ENCODE data around the gene ITGA11.

Gene ITGA11

DNA sequence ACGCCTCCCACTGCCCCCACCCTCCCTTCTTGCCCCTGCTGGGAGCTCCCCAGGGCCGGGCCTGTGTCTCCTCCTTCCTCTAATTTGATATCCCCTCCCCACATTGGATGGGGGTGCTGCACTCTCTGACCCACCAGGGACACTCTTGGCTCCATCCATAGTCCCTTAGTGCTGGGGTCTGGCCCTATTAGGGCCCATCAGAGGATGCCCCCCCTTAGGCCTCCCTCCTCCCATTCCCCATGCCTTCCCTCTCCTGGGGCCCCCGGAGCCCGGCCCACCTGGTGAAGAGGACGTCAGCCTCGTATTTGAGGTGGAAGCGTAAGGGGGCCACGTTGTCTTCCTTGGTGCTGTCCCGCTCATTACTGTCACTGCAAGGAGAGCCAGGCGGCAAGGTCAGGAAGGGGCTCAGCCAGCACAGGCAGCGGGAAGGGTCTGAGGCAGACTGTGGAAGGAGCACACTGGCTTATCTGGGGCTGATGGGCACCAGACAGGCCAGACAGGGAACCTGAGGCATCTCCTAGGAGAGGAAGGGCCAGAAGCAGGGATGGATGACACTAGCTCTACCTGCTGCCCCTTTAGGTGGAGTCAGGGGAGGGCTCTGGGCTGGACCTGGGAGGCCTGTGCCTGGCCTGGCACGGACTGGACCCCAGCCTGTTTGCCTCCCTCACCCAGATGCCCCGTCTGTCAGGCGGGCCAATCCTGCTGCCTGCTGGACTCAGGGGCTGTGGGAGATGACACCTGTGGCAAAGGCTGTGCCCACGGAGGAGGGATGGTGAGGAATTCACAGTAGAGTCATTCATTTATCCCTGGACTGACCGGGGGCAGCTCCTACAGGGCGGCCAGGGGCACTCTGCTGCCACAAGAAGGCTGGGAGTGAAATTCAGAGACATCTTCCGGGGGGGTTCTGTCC, 118.2 kb downstream of the ITGA11 start:
- in situ Hi-C loops (cut with HindIII; ENCODE audit: low sequenced_read_pairs) = no loop called here

DNA sequence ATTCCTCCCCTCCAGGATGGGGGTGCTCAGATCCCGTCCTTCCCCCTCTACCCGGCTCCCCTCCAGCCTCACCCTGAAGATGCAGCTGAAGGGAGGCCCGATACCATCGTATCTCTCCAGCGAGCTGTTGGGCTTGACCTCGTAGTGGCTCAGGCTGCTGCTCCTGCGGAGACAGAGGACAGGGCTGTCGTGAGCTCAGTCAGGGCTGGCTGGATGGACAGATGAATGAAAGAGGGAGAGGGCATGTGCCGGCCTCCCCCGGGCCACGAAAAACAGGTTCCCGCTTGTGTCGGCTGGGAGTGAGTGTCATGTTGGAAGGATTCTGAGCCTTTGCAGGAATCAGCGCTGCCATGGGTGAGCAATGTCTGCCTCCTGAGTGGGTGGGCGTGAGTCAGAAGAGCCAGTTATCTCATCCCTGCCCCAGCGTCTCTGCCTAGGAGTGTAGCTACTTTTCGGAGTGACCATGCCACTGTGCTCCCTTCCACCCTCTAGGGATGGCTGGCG, 119.2 kb downstream of the ITGA11 start:
- in situ Hi-C loops (cut with HindIII; ENCODE audit: low sequenced_read_pairs) = no loop called here

DNA sequence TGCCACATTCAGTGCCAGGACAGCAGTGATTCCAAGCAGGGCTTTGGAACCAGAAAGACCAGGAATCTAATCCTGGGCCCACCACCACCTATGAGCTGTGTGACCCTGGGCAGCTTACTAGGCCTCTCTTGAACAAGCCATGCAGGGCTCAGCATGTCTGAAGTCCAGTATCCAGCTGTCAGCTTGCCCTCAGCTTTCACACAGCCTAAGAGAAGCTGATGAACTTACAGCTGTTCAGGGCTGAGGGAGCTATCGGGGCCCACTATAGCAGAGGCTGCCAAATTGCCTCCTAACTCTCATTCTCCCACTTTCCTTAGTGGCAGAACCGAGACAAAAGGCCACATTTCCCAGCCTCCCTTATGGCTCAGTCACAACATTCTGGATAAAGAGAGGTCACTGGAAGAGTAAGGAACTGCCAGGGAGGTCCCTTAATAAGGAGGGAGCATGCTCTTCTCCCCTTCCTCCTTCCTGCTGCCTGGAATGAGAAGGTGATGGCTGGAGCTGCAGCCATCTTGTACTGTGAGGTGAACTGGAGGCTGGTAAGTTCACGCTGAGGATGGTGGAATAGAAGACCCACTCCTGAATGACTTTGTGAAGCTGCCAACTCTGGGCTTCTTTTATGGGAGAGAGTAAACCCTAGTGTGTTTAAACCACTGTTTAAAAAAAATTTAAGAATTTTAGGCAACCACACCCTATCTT, 120.0 kb downstream of the ITGA11 start:
- in situ Hi-C loops (cut with HindIII; ENCODE audit: low sequenced_read_pairs) = no loop called here

DNA sequence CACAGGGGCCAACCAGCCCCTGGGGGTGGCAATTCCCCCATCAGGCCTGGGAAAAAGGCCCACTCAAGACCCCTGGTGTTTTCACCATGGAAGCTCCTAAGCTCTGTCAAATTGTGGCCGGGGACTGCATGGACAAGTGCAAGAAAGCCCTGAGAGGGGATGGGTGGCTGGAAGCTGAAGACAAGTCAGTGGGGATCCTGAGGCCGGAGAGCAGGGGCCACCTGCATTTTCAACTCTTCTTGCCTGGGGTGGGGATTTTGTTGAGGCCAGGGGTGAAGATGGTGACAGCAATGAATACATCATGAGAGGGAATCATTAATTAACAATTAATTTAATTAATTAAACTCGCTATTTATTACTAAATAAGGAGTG, 120.5 kb downstream of the ITGA11 start:
- in situ Hi-C loops (cut with HindIII; ENCODE audit: low sequenced_read_pairs) = no loop called here

DNA sequence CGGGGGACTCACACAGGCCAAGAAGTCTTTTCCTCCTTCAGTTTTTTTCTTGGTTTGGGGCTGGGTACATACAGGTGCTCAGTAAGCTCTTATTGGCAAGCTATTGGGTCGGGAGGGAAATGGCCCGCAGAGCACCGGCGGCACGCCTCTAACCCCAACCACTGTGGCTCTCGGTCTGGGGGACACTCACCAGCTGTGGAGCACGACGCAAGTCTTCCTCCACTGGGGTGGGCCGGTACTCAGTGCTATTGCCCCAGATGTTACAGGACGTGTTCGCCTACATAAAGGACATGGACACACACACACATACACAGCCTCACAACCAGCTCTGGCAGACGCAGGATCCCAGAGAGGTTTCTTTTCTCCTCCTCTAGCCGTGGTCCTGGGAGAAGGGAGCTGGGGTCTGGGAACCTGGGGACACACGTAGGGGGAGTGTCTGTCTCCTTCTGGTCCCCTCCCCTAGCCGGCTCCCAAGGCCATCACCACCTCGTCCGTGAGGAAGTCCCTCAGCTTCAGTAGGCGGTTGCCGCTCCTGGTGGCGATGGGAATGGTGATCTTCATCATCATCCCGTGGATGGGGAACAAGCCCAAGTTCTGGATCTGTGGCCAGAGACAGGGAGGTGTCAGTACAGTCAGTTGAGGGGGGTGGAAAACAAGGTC, 121.0 kb downstream of the ITGA11 start:
- in situ Hi-C loops (cut with HindIII; ENCODE audit: low sequenced_read_pairs) = no loop called here

DNA sequence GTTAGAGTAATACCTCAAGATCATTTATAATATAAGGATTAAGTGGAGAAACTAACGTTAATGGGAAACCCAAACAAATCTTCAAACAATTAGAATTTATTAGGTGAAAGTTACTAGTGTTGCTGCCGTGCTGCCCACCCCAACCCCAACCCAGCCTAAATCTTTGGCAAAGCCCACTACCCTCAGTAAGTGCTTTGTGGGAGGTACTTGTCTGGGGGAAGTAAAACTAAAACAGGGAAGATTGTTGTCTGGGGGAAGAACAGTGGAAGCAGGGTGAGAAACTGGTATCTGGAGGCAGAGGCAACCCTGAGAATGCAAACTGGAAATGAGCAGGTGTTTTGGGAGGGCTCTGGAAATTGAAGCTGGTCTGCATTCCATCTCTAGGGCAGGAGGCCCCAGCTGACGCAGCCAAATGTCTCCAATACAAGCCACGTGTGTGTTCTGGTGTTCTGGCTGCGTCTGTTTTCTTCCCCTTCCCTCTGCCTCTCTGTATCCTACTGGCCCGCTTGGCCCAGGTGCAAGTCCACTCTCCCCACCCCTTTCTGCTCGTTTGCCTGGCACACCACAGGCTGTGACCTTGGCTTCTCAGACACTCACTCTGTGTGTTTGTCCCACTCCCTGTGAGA, 121.7 kb downstream of the ITGA11 start:
- in situ Hi-C loops (cut with HindIII; ENCODE audit: low sequenced_read_pairs) = no loop called here

DNA sequence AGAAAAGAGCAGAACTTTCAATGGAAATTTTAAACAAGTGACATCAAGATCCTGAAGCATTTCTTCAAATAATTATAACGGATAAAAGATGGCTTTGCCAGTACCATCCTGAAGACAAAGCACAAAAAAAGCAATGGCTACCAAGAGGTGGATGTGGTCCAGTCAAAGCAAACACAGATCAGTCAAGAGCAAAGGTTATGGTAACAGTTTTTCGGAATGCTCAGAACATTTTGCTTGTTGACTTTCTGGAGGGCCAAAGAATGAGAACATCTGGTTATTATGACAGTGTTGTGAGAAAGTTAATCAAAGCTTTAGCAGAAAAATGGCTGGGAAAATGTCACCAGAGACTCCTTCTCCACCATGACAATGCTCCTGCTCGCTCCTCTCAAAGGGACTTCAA, 122.9 kb downstream of the ITGA11 start:
- in situ Hi-C loops (cut with HindIII; ENCODE audit: low sequenced_read_pairs) = no loop called here

DNA sequence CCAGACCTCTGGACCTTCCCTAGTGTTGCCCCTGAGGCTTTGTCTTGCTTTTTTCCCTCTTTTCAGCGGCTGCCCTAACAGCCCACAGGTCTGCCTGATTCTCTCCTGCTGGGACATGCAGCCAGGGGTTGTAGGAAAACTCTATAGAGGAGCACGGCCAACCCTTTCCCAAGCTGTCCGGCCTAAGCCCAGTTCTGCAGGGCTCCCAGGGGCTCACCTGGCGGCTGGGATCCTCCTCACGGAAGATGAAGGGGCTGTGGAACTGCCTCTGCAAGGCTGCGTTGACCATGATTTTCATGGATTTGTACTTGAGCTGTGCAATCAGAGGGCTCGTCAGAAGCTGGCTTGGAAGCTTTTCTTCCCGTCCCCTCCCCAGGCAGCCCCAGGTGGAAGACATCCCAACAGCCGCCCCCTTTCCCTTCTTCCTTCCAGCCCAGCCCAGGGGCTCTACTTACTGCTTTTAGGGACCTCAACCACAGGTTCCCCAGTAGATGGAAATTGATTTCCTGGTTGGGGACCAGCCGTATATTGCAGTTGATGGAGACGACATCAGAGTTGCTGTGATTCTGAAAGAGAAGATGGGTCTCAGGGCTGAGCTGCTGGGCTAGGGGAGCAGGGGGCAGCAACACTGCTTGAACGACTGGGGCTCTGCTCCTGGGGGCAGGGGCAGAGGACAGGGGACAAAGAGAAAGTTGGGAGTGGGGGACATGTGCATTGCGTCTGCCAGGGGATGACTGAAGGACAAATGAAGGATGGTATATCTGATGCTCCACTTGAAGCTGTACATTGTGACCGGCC, 124.6 kb downstream of the ITGA11 start:
- in situ Hi-C loops (cut with HindIII; ENCODE audit: low sequenced_read_pairs) = no loop called here

DNA sequence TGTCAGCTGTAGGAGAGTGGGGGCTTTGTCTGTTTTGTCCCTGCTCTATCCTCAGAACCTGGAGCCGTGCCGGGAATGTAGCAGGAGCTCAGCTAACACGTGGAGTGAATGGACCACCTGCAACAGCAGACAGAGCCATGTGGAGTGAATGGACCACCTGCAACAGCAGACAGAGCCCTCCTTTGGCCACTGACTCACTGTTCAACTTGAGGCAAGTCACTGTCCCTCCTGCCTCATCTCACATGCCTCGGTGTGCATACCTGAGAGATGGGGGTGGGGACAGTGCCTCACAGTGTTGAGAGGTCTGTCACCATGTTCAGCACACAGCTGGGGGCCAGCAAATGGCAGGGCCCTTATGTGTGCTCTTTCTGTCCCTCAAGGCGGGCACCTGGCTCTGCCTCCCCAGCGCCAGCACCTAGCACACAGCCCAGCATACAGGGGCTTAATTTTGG, 126.5 kb downstream of the ITGA11 start:
- in situ Hi-C loops (cut with HindIII; ENCODE audit: low sequenced_read_pairs) = no loop called here

DNA sequence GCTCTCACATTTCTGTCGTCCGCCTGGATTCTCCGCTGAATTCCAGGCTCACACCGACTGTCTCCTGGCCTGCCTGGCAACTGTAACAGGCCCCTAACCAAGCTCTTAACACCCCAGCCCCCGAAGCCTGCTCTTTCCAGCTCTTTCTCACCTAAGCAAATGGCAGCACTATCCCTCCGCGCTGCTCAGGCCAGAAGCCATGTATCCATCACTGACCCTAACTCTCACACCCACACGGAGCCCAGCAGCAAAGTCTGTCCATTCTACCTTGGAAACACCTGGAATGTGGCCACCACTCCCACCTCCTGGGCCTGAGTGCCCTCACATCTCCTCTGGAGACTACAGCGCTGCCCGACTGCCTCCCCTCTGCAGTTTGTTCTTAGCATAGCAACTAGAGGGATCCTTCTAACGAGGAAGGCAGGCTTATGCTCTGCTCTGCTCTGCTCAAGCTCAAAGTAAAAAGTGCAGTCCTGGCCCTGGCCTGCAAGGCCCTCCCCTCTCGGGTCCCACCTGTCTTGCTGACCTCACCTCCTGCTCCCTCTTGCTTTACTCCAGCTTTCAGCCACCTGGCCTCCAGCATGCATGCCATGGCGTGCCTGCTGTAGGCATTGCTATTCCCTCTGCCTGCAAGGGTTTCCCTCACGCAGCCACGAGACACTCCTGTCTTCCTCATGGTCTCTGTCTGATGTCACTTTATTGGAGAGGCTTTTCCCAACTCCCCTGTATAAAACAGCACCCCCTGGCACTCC, 127.2 kb downstream of the ITGA11 start:
- in situ Hi-C loops (cut with HindIII; ENCODE audit: low sequenced_read_pairs) = no loop called here

DNA sequence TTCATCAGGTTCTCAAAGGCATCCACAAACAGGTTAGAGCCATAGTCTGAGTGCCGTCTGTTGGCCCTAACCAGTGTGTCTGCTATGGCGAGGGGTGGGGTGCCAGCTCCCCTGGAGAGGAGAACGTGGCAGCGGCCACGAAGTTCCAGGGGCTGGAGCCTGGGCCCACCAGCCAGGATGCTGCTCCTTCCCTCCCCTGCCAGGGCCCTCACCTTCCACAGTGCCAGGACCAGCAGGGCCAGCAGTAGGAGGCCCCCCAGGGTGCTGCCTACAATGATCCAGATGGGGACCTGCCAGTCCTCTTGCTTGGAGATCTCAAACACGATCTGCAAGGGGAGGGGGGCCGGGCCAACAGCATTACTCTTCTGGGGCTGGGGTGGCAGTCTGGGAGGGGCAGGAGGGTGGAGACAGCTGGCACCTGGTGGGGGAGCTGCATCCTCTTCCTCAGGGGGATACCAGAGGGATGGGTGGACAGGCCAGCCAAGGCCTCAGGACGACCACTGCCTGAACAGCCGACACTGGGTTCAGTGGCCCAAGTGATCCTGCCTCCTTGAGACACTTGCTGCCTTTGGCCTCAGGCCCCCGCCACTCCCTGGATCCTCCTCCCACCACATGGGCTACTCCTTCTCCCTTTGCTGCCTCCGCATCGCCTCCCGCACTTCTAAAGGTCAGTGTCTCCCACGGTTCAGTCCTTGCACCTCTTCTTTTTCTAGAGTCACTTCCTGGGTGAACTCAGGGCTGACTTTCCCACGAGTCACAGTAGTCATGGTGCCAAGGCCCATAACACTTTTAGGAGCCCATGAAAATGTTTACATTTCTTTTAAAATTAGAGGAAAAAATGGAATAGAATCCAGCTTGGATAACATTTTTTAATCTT, 128.2 kb downstream of the ITGA11 start:
- in situ Hi-C loops (cut with HindIII; ENCODE audit: low sequenced_read_pairs) = no loop called here

DNA sequence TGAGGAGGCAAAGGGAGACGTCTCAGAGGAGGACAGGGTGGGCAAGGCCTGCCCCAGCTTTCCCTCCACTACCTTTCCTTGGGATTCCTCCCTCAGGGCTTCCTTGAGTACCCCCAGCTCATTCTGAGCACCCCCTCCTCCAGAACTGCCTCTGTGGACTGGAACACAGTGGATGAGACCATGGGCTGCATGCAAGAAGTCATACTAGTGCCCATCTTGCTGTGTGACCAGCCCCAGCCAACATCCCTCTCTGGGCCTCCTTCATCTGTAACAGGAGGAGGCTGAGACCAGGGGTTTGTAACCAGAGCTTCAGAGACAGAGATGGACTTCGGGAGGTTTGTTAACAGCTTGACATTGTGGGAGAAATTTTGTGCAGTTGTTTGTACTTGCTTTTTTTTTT, 128.8 kb downstream of the ITGA11 start:
- in situ Hi-C loops (cut with HindIII; ENCODE audit: low sequenced_read_pairs) = no loop called here

DNA sequence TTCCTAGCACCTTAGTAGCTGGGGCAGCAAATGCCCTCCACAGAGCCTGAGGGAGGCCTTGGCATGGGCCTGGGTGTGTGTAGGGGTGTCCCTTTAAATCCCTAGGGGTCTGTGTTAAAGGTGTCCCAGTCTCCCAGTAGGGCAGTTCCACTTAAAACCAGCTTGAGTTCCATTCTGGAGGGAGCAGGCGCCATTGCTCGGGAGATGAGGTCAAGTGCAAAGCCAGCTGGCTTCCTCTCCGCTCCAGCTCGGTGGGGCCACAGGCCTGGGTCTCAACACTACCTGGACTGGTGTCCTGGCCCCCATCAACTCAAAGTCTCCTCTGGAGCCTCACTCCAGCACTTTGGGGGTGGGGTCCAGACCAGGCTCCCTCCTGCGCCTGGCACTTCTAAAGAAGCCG, 129.2 kb downstream of the ITGA11 start:
- in situ Hi-C loops (cut with HindIII; ENCODE audit: low sequenced_read_pairs) = no loop called here

DNA sequence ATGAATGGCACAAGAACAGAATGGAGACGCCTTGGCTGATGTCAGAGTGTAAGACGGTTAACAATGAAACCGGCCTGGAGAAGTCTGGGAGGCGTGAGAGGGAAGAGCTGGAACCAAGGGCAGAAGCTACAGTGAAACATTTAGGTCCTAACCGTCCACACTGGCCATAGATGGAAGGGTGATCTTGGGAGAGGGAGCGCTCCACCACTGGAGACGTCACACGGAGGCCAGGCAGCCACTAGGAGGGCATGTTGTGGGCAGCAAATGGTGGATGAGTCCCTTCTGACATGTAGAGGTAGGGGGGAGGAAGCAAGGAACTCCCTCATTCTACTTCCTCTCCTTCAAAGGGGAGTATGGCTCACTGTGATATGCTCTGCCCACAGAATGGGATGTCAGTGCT, 130.7 kb downstream of the ITGA11 start:
- in situ Hi-C loops (cut with HindIII; ENCODE audit: low sequenced_read_pairs) = no loop called here

DNA sequence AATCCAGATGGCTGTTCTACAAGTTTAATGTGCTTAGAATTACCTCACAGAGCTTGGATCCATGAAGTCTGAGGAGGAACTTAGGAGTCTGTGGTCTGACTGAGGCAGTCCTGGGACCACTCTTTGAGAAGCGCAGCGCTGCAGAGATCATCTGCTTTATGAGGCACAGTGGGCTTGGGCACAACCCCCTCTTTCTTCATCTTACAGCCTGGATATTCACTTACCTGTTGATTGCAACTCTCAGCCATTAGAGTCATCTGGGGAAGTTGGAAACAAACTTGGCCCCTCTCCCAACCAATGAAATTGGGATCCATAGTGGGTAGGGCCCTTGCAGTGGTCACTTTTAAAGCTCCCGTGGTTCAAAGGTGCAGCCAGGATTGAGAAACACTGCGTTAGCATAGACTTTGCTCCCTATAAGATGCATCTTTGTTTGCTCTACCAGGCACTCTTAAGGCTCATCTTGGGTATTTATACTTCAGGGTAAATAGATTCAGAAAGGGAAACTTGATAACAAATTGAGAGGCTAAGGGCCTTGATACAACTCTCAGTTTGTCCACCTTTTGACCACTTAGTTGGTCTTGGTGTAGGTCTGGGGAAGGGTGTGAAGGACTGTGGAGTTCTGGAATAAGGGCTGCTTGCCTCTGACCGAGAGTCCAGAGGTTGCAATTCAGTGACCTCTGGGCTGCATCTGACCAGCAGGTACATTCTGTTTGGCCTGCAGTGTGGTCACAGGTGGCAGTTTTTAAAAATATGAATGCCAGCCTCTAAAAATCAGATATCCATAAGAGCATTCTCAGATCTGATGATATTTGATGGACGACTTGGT, 131.6 kb downstream of the ITGA11 start:
- in situ Hi-C loops (cut with HindIII; ENCODE audit: low sequenced_read_pairs) = no loop called here

DNA sequence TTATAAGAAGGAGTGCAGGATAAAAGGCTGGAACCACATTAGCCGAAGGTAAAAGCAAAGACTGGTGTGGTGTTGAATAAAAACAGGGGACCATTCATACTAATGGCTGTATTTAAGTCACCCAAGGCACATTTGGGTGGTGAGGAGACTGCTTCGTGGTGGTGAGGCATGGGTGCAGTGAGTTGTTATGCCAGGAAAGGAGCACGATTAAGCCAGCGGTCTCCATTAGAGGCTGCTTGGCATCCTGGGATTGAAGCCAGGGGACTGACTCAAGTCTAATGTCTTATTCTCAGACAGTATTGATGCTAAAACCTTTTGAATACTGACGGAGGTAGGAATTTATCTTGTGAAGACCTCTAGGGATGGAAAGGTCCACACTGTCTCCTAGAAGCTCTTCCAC, 132.5 kb downstream of the ITGA11 start:
- in situ Hi-C loops (cut with HindIII; ENCODE audit: low sequenced_read_pairs) = no loop called here

DNA sequence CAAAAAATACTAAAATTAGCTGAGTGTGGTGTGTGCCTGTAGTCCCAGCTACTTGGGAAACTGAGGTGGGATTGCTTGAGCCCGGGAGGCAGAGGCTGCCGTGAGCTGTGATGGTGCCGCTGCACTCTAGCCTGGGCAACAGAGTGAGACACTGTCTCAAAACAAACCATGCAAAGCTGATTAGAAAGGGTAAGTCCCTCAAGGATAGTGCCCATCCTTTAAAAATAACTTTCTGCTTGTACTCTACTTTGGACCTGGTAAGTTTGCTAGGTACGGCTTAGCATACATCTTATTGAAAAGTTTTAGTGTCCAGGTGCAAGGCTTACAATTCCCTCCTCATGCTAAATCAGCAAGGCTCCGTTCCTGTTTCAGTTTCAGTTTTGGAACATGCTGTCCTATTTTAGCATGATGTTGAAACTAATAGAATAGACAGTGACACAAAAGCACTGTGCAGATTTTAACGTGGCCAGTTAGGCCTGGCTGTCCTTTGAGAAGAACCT, 133.0 kb downstream of the ITGA11 start:
- in situ Hi-C loops (cut with HindIII; ENCODE audit: low sequenced_read_pairs) = no loop called here

DNA sequence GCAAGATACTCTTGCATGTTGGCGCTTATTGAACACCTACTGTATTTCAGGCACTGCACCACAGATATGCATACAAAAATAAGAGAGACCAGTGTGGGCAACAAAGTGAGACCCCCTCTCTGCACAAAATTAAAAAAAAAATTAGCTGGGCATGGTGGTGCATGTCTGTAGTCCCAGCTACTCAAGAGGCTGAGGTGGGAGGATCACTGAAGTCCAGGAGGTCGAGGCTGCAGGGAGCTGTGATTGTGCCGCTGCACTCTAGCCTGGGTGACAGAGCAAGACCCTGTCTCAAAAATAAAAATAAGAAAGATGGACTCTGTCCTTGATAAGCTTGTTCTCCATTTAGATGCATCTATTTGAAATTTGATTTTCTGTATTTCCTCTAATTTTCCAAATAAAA, 133.6 kb downstream of the ITGA11 start:
- in situ Hi-C loops (cut with HindIII; ENCODE audit: low sequenced_read_pairs) = no loop called here

Data from DLD1 (cell line).